GM21515 (cell line): ENCODE results near the gene USF1.
"Not testable (repeated sequence)": the region's sequence is repeated elsewhere in the genome, so short reads cannot be mapped to it uniquely, and the experiment has no call there.

Experiments
- ATAC-seq: cut with Tn5 transposase; IDR thresholded peaks from one replicate; pipeline ENCODE4 v1.9.1; 2021; ENCODE audit not compliant: unreplicated experiment

The USF1 gene

DNA sequence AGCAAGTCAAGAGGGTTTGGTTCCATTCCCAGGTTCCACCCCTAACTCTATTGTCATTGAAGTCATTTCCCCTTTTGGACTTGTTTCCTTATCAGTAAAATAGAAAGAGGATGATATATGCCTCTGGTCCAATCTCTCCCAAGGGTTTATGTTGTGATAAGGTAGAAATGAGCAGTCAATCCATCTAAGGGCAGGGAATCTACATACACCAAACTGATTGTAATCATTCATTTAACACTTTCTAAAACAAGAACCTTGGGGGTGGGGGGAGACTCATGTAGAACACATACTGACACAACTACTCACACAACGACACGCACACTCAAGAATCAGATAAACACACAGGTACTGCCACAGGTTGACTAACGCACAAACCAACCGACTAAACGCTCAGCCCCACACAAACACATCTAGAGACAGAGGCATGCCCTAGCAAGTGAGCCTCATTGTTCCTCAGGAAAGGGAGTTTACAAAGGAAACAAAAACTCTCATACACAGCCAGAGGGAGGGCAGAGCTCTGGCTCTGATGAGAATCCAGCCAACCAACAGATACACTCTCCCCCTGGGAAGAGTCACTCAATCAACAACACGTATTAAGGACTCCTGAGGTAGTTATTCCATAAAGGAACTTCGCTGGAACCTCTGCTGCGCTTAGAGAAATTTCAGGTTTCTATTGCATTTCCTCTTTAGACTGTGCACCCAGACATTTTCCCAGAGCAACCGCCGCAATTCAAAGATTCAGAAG lies 25.9 kb downstream of the USF1 start:
- no peak for ATAC-seq

DNA sequence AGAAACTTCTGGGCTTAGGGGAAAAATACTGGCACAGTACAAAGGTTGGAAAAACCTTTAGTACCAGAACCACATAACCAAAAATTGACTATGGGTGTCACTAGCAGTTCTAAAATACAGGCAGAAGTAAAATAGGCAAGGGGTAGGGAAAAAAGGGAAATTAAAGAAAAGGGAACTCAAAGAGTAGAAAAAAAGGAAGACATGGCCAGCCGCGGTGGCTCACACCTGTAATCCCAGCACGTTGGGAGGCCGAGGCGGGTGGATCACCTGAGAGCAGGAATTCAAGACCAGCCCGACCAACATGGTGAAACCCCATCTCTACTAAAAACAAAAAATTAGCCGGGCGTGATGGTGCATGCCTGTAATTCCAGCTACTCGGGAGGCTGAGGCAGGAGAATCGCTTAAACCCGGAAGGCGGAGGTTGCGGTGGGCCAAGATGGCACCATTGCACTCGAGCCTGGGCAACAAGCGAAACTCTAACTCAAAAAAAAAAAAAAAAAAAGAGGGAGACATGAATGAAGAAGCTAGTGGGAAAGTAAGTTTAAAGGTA lies 26.6 kb downstream of the USF1 start:
- not testable (repeated sequence) for ATAC-seq

DNA sequence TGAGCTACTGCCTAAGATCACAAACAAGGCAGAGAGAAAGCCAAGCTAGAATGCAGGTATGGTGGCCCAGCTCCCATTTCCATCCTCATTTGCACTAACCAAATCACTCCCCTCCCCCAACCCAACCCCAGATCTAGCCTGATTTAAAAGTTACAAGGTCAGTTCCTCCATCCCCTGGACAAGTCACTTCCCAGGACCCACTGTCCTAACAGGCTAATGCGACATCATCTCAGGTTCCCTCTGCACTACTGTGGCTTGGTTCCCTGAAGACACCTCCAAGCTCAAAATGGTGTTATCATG lies 27.2 kb downstream of the USF1 start:
- no peak for ATAC-seq

DNA sequence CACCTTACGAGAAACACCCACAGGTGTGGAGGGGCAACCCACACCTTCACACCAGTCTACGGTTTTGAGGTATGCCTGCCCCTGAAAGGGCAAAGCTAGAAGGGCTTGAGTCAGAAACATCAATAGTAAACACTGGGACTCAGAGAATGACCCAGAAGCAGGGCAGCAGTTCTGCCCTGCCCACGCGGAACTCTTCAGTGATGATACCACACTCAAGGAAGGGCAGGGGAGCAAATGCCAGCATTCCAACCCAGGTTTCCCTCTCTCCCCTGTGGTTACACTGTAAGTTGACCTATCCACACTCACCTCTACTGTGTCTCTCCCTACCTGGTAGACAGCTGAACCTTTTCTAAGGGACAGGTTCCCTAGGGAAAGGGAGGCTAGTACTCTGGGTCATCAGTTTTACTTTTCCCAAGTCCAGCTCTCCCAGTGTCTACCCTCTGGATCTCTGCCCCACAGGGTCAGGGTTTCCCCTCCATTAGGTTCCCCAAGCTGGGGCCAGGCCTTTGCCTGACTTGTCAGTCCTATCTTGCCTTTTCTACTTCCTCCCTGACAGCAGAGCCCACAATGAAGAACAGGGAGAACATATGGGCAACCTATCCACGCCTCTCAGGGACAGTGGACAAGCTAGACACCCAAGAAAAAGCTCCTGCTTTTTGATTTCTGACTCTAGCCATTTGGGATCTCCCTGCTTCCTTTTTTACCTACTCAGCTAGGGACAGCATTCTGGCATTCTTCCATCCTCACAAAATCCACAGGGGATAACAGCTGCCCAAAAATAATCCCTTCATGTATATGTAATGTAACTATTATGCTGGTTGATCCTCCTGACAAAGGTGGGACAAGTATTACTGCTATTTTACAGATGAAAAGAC lies 27.8 kb downstream of the USF1 start:
- ATAC-seq: no peak

DNA sequence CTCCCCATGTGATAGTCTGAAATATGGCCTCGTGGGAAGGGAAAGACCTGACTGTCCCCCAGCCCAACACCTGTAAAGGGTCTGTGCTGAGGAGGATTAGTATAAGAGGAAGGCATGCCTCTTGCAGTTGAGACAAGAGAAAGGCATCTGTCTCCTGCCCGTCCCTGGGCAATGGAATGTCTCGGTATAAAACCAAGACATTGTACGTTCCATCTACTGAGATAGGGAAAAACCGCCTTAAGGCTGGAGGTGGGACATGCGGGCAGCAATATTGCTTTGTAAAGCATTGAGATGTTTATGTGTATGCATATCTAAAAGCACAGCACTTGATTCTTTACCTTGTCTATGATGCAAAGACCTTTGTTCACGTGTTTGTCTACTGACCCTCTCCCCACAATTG lies 28.6 kb downstream of the USF1 start:
- ATAC-seq: not testable (repeated sequence)

DNA sequence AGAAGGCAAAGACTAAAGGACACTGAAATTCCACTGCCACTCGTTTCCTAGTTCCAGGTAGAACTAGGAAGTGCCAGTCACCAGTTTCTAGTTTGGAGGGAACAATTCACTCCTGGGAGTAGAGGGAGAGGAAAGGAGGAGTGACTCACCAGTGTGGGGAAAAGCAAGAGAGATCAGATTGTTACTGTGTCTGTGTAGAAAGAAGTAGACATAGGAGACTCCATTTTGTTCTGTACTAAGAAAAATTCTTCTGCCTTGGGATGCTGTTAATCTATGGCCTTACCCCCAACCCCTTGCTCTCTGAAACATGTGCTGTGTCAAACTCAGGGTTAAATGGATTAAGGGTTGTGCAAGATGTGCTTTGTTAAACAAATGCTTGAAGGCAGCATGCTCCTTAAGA lies 29.1 kb downstream of the USF1 start:
- not testable (repeated sequence) for ATAC-seq

DNA sequence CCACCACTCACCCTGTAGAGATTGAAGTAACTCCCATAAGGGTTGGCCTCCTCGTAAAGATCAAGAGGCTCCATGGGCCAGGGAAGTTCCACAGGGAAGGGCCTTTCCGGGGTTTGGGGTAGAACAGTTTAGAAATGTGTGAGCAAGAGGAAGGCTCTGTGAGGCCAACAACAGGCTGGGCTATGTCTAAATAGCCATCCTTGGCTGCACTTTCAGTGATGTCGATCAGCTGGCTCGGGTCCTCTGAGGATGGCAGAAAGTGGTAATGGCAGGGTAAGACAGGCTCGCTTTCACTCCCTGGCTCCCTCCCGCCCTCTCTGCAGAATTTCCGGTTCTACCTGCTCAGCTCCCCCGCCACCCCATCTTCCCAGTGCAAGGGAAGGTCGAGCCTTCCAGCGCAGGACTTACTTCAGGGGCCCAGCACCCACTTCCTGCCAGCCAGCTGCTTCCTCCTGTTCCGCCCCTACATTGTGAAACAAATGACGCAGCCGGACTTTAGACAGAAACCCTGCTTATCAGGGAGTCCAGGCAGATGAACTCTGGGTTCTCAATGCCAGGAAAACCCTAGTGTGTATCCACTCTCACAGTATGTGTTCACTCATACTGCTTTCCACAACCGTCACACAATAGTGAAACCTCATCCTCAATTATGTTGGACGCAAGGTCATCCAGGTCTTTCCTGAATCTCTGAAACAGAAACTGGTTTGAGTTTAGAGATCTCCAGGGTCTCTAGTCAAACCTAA lies 32.1 kb downstream of the USF1 start:
- peak; percentile 87 for ATAC-seq

DNA sequence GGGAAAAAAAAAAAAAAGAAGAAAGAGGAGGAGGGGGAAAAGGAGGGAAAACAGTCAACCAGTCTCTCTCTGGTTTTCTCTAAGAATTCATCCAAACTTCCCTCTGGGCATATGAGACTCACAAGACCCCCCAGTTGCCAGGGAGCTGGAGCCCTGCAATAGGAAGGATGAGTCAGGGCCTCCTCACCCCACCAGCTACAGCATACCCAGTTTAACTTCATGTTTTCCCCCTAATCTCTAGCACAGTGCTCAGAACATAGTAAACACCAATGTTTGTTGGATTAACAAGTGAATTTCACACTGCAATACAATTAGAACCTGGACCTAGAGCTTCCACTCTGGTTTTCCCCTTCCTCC lies 32.7 kb downstream of the USF1 start:
- ATAC-seq: no peak

DNA sequence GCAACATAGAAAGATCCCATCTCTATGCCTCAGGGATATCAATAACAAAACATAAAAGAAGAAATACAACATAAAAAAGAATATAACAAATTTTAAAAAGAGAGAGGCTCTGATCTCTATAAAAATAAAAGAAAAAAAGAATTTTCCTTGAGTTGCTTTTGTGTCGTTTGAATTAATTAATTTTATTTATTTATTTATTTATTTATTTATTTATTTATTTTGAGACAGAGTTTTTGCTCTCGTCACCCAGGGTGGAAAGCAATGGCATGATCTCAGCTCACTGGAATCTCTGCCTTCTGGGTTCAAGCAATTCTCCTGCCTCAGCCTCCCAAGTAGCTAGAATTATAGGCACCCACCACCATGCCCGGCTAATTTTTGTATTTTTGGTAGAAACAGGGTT lies 33.4 kb downstream of the USF1 start:
- ATAC-seq: no peak

DNA sequence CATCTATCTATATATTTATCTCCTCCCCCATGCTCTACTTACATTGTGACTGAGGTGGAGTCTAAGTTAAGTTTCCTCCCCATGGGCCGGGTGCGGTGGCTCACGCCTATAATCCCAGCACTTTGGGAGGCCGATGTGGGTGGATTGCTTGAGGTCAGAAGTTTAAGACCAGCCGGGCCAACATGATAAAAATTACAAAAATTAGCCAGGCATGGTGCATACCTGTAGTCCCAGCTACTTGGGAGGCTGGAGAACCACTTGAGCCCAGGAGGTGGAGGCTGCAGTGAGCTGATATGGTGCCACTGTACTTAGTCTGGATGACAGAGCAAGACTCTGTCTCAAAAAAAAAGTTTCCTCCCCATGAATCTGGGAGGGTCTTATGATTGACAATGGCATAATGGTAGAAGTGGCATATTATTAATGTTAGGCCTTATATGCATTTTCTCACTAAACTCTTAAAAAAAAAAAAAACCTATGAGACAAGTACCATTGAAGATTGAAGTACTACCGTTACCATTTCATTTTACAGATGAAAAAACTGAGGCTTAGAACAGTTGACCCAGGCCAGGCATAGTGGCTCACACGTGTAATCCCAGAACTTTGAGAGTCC lies 36.1 kb downstream of the USF1 start:
- ATAC-seq: no peak

DNA sequence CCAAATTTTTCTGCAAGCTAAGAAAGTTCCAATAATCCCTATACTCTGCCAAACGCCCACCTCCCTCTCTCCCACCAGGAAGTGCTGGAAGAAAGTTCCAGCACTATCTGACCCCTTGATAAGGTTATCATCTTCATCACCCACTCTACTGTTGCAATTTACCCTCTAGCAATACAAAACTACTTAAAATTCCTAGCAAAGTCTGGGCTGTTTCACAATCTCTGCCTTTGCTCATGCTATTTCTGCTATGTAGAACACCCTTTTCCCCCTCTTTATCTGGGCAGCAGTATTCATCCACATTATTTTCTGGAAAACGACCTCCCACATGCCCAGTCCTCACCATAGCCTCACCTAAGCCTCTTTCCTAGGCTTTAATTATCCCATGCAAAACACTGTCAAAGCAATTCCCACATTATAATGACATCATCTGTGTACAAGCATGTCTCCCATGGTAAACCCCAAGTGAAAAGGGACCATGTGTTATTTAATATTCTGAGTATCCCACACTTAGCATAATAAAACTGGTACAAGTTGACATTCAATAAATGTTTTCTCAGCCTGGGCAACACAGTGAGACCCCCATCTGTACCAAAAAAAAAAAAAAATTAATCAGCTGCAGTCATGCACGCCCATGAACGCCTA lies 36.8 kb downstream of the USF1 start:
- ATAC-seq: no peak

DNA sequence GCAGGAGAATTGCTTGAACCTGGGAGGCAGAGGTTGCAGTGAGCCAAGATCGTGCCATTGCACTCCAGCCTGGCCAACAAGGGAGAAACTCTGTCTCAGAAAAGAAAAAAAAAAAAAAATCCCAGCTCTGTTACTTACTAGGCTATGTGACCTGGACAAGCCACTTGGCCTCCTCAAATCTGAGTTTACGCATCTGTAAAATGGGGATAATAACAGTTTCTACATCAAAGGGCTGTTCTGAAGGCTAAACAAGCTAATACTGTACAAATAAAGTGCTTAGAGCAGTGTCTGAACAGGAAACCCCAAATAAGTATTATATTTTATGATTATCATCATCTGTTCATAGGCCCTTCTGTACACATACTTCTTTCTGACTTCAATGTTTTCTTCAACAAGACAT lies 38.4 kb downstream of the USF1 start:
- ATAC-seq: no peak

DNA sequence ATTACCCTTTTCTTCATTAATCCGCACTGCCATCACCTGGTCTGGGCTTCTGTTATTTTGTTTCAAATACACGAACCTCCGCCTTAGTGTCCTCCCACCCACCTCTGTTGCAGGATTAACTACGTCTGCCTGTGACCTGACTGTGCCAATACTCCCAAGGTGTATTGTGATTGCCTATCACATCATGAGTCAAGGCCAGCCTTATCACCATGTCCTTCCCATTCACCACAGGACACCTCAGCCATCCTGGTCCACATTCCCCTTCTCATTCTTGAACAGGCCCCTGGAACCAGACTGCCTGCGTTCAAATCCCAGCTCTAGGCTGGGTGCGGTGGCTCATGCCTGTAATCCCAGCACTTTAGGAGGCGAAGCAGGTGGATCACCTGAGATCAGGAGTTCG lies 39.2 kb downstream of the USF1 start:
- no peak for ATAC-seq

DNA sequence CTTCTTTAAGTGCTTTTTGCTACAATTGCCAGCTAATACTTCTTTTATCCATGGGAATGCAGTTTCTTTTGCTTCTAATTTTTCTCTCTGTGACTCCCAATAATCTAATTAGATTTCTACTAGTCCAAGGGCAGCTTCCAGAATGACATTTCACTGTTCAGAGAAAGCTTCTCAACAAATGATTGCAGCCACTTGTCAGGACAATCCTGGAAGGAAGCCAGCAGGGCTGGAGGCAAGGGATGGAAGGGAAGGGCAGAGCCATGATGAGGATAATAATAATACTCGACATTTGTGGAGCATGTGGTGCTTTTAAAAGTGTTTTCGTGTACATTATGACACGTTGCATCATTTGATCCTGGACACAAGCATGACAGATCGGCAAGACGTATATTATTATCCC lies 44.3 kb downstream of the USF1 start:
- ATAC-seq: no peak

DNA sequence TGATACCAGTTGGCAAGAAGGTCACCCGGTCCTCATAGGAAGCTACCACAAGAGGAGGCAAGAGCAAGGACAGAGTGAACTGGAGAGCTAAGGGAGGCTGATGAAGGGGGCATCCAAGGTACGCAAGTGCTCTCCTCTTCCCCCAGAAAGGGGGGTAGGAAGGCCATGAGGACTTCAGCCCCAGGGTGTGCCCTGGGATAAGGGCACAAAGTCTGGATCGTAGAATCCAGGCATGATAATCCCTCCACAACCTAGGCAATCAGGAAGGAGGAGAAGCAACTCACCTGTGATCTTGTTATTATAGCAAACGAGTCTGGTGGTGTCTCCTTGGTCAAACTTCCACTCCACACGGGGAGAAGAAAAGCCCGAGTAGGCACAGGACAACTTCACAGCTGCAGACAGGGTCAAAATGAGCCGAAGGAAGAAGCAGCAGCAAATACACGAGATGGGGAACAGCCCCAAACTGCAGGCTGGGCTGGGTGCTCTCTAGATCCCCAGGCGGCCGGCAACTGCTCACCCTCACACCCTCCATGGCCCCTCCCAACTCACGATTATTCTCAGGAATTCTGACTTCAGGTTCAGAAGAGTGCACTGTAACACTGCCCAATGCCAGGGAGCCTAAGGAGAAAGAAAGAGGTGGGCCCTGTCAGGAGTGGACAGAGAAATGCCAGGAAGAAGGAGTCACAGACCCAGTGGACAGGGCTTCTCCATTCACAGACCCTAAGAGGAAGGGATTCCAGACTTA lies 44.9 kb downstream of the USF1 start:
- no peak for ATAC-seq

DNA sequence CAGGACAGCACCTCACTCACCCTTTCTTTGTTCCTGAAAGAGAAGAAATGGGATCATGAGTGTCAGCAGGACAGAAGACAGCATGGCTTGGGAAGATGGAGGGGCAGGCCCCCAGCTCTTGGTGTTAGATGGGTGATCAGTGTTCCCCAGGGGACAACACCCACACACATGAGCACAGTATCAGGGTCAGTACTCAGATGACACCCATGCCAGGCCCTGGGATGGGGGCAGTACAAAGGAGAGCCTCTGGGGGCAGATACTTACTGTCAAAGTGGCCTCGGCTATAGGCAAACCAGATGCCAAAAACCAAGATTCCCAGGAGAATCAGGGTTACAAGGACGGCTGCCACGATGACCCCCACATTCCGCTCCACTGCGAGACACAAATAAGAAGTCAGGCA lies 46.4 kb downstream of the USF1 start:
- ATAC-seq: no peak

DNA sequence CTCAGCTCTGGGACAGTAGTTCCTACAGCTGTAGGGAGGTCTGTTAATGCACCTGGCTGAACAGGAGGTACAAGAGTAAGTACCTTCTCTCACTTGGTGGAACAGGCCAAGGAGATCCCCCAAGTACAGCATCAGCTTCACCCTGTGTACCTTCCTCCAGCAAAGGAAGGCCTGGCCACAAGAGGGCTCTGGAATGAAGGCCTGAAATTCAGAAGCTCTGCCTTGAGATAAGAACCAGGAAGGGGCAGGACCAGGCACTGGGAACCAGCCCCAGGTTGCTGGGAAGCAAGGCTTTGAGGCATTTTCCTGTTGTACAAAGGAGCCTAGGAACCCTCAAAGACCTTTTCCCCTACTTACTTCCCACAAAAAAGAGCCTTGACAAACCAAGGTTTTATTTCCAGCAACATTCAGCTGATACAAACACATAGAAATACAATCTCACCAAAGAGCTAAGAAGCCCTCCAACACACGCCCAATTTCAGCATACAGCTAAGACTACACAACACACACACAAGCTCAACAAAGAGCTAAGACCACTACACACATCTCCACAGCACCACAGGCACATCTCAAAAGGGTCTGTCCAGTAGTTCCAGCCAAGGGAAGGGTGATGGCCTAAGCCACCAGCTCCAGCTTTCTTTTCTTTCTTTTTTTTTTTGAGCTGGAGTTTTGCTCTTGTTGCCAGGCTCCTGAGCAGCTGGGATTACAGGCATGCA lies 48.3 kb downstream of the USF1 start:
- no peak for ATAC-seq

DNA sequence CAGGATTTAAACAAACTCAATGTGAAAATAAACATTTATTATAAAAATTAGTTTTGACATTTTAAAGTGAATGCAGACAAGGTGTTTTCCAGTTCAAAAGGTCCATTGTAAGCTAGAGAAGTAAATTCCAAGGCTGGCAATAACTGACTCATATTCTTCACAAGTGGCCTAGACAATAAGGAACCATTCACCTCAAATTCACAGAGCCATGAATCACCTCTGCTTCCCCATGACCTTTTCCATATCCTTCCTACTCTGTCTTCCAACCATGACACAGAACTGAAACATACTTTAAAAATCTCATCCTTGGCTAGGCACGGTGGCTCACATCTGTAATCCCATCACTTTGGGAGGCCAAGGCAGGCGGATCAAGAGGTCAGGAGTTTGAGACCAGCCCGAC lies 49.6 kb downstream of the USF1 start:
- no peak for ATAC-seq

DNA sequence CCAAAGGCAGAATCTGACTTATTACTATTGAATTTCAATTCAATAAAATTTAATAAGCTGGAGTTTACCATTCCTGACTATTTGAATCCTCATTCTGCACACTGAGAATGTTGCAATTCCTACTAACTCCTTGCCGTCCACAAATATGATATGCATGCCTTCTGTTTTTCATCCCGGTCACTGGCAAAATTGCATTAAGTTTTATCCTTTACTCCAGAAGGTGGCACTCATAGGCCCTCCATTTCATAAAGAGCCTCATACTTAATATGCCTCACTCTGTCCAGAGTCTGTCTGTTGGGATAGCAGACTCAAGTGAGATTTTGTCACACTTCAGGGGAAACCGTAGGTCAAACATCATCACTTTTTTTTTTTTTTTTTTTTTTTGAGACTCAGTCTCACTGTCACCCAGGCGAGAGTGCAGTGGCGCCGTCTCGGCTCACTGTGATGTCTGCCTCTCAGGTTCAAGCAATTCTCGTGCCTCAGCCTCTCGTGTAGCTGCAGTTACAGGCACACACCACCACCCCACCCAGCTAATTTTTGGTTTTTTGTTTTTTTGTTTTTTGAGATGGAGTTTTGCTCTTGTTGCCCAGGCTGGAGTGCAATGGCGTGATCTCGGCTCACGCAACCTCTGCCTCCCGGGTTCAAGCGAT lies 52.1 kb downstream of the USF1 start:
- no peak for ATAC-seq
